ENCODE data around the gene AGBL1.

Gene AGBL1

GRCh38 chr15:86796521-86796920 lies 716.9 kb downstream of the AGBL1 start:
- Histone ChIP-seq H3K4me2 (no peak overlapping the region), H3K27me3 (ENCODE audit: insufficient read depth, low read depth) (no peaks in the 10 kb centered on the region), H4K20me1 (ENCODE audit: insufficient read depth) (no peaks in the 10 kb centered on the region), H2AFZ (ENCODE audit: low read depth) (no peak overlapping the region), H3K4me3 (IDR thresholded peaks at IDR 0.05; ENCODE audit: insufficient read depth, low read depth, low read length) (no peak overlapping the region), H3K9ac (no peak overlapping the region), H3K79me2 (ENCODE audit: insufficient read depth, low read depth) (no peaks in the 10 kb centered on the region), H3K36me3 (ENCODE audit: insufficient read depth) (no peaks in the 10 kb centered on the region), H3K4me1 (ENCODE audit: low read depth, poor library complexity, severe bottlenecking) (no peaks in the 10 kb centered on the region), H3K27ac (no peak overlapping the region)
- TF ChIP-seq CTCF (conservative IDR thresholded peaks at IDR 0.05; ENCODE audit: low read depth, low read length), result no peak

DNA sequence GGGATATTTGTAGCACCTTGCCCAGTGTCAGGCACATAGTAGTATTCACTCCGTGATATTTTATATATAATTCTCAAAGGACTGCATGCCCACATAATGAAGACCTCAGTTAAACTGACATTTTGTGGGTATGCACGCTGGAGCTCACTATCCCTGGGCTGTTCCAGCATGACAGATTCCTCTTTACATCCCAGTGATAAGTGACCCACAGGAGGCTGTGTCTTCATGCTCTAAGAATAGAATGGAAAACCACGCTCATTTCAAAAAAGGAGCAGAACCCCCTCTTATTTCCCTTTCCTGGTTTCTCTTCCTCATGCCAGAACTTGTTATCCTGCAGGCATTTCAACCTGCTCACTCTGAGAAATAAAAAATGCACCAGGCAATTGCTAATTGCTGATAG lies 717.5 kb downstream of the AGBL1 start:
- no peaks in the 10 kb centered on the region for H3K27me3 ChIP-seq (ENCODE audit: insufficient read depth, low read depth)
- H3K79me2 ChIP-seq (ENCODE audit: insufficient read depth, low read depth), result no peaks in the 10 kb centered on the region
- no peak overlapping the region for H3K4me3 ChIP-seq (IDR thresholded peaks at IDR 0.05; ENCODE audit: insufficient read depth, low read depth, low read length)
- no peak overlapping the region for H3K27ac ChIP-seq
- H3K4me2 ChIP-seq, result no peak overlapping the region
- TF ChIP-seq CTCF (conservative IDR thresholded peaks at IDR 0.05; ENCODE audit: low read depth, low read length), result no peak
- no peaks in the 10 kb centered on the region for H3K36me3 ChIP-seq (ENCODE audit: insufficient read depth)
- no peaks in the 10 kb centered on the region for H4K20me1 ChIP-seq (ENCODE audit: insufficient read depth)
- H3K4me1 ChIP-seq (ENCODE audit: low read depth, poor library complexity, severe bottlenecking), result no peaks in the 10 kb centered on the region
- no peak overlapping the region for H2AFZ ChIP-seq (ENCODE audit: low read depth)
- no peak overlapping the region for H3K9ac ChIP-seq

DNA sequence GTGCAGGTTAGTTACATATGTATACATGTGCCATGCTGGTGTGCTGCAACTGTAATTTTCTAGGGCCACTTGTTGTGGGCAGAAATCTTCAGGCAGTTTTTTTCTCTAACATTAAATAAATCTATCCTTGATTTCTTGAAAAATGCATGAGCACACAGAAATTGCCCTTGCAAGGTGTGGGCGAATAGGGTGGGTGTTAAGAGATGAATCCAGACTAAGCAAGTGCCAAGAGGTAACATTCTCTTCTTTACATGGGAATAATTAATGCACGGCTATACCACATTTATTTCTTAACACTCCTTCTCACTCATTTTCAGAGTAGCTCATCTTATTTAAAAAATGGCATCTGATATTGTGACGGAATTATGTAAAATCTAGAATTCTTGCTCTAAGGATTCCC lies 719.6 kb downstream of the AGBL1 start:
- no peaks in the 10 kb centered on the region for H3K27me3 ChIP-seq (ENCODE audit: insufficient read depth, low read depth)
- no peaks in the 10 kb centered on the region for H3K36me3 ChIP-seq (ENCODE audit: insufficient read depth)
- H3K4me3 ChIP-seq (IDR thresholded peaks at IDR 0.05; ENCODE audit: insufficient read depth, low read depth, low read length), result no peak overlapping the region
- no peak overlapping the region for H2AFZ ChIP-seq (ENCODE audit: low read depth)
- H3K9ac ChIP-seq, result no peak overlapping the region
- no peaks in the 10 kb centered on the region for H4K20me1 ChIP-seq (ENCODE audit: insufficient read depth)
- no peaks in the 10 kb centered on the region for H3K79me2 ChIP-seq (ENCODE audit: insufficient read depth, low read depth)
- no peak overlapping the region for H3K4me2 ChIP-seq
- TF ChIP-seq CTCF (conservative IDR thresholded peaks at IDR 0.05; ENCODE audit: low read depth, low read length), result no peak
- H3K4me1 ChIP-seq (ENCODE audit: low read depth, poor library complexity, severe bottlenecking), result no peaks in the 10 kb centered on the region
- H3K27ac ChIP-seq, result no peak overlapping the region

- no peak for TF ChIP-seq CTCF (conservative IDR thresholded peaks at IDR 0.05; ENCODE audit: low read depth, low read length)
- Histone ChIP-seq H4K20me1 (ENCODE audit: insufficient read depth) (no peaks in the 10 kb centered on the region), H3K27ac (no peak overlapping the region), H3K9ac (no peak overlapping the region), H3K27me3 (ENCODE audit: insufficient read depth, low read depth) (no peaks in the 10 kb centered on the region), H3K4me1 (ENCODE audit: low read depth, poor library complexity, severe bottlenecking) (no peaks in the 10 kb centered on the region), H3K4me3 (IDR thresholded peaks at IDR 0.05; ENCODE audit: insufficient read depth, low read depth, low read length) (no peak overlapping the region), H3K79me2 (ENCODE audit: insufficient read depth, low read depth) (no peaks in the 10 kb centered on the region), H2AFZ (ENCODE audit: low read depth) (no peak overlapping the region), H3K4me2 (no peak overlapping the region), H3K36me3 (ENCODE audit: insufficient read depth) (no peaks in the 10 kb centered on the region)
Measured at GRCh38 chr15:86802244-86802643, 722.6 kb downstream of the AGBL1 start.

DNA sequence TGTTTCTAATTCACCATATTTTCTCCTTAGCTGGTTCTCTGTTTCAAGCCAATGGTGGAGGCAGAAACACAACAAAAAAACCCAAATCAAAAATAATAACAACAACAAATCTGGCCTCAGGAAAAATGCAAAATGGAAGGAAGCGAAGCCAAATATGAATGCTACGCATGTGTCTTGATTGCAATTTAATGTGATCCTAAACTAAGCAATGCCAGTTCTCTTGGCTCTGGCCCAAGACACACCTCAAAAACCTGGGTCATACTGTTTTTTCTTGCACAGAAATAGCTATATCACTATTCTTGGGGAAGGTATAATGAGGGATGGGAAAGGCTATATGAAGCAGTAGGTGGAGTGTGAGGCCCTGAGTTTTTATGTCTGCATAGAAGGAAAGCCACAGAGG lies 724.7 kb downstream of the AGBL1 start:
- TF ChIP-seq CTCF (conservative IDR thresholded peaks at IDR 0.05; ENCODE audit: low read depth, low read length), result no peak
- H3K79me2 ChIP-seq (ENCODE audit: insufficient read depth, low read depth), result no peaks in the 10 kb centered on the region
- H3K36me3 ChIP-seq (ENCODE audit: insufficient read depth), result no peaks in the 10 kb centered on the region
- H3K4me3 ChIP-seq (IDR thresholded peaks at IDR 0.05; ENCODE audit: insufficient read depth, low read depth, low read length), result no peak overlapping the region
- no peak overlapping the region for H3K9ac ChIP-seq
- no peaks in the 10 kb centered on the region for H4K20me1 ChIP-seq (ENCODE audit: insufficient read depth)
- no peak overlapping the region for H3K4me2 ChIP-seq
- H3K27ac ChIP-seq, result no peak overlapping the region
- H3K27me3 ChIP-seq (ENCODE audit: insufficient read depth, low read depth), result no peaks in the 10 kb centered on the region
- no peak overlapping the region for H2AFZ ChIP-seq (ENCODE audit: low read depth)
- no peaks in the 10 kb centered on the region for H3K4me1 ChIP-seq (ENCODE audit: low read depth, poor library complexity, severe bottlenecking)
